ENCODE data around the gene SORCS2.

Gene SORCS2

GRCh38 chr4:7518871-7519637 is 326.7 kb downstream of the SORCS2 start:
- no peak for DNase-seq

GRCh38 chr4:7519638-7520376 is 327.5 kb downstream of the SORCS2 start:
- DNase-seq, result peak in 1 of 2 experiments; percentile 31

GRCh38 chr4:7521666-7522065 is 329.3 kb downstream of the SORCS2 start:
- DNase-seq, result peak in 1 of 2 experiments; percentile 57

GRCh38 chr4:7522452-7523220 is 330.3 kb downstream of the SORCS2 start:
- no peak for DNase-seq

- no peak for DNase-seq
Measured at GRCh38 chr4:7523526-7523925, 331.2 kb downstream of the SORCS2 start.

GRCh38 chr4:7524064-7524682 is 331.8 kb downstream of the SORCS2 start:
- DNase-seq, result no peak

GRCh38 chr4:7524843-7525242 is 332.5 kb downstream of the SORCS2 start:
- DNase-seq, result peak in 1 of 2 experiments; percentile 16

- DNase-seq, result no peak
Measured at GRCh38 chr4:7526491-7526890, 334.2 kb downstream of the SORCS2 start.

- peak in 1 of 2 experiments; percentile 18 for DNase-seq
Measured at GRCh38 chr4:7526929-7527535, 334.7 kb downstream of the SORCS2 start.

GRCh38 chr4:7529368-7530080 is 337.2 kb downstream of the SORCS2 start:
- DNase-seq, result no peak

- no peak for DNase-seq
Measured at GRCh38 chr4:7530082-7530481, 337.7 kb downstream of the SORCS2 start.

GRCh38 chr4:7530932-7531639 is 338.7 kb downstream of the SORCS2 start:
- no peak for DNase-seq

- no peak for DNase-seq
Measured at GRCh38 chr4:7531640-7531994, 339.3 kb downstream of the SORCS2 start.

- no peak for DNase-seq
Measured at GRCh38 chr4:7532043-7532442, 339.7 kb downstream of the SORCS2 start.

GRCh38 chr4:7533267-7533666 is 340.9 kb downstream of the SORCS2 start:
- DNase-seq, result no peak

- DNase-seq, result no peak
Measured at GRCh38 chr4:7535094-7535493, 342.8 kb downstream of the SORCS2 start.

GRCh38 chr4:7535619-7536018 is 343.3 kb downstream of the SORCS2 start:
- no peak for DNase-seq

- no peak for DNase-seq
Measured at GRCh38 chr4:7536876-7537275, 344.5 kb downstream of the SORCS2 start.

- no peak for DNase-seq
Measured at GRCh38 chr4:7537853-7538400, 345.6 kb downstream of the SORCS2 start.

GRCh38 chr4:7538518-7538917 is 346.2 kb downstream of the SORCS2 start:
- no peak for DNase-seq

- DNase-seq, result no peak
Measured at GRCh38 chr4:7539186-7539585, 346.8 kb downstream of the SORCS2 start.

All from NCI-H524 (cell line).